ENCODE results near the gene SRCAP. TPM values are rescaled to one million over a fixed set of nuclear protein-coding genes. Genes with fewer than 3 reads are reported as not detected.

Gene SRCAP
- total and polyA plus RNA-seq, 3 experiments from 2014 or later: 33.0 to 76.3 (median 75.4) TPM

Other genes starting within 250 kb of the SRCAP start
- gene ITGAL, start 226.4 kb upstream of the SRCAP start, total RNA-seq: 100 to 1,000 TPM; 333 to 363 TPM
- 256 TPM for gene ITGAL, start 226.4 kb upstream of the SRCAP start, polyA plus RNA-seq
- 10 to 100 TPM; 13.5 to 15.1 TPM for gene ZNF768, start 172.6 kb upstream of the SRCAP start, total RNA-seq
- 2.5 TPM for gene ZNF768, start 172.6 kb upstream of the SRCAP start, polyA plus RNA-seq
- gene ZNF747, start 164.3 kb upstream of the SRCAP start, total RNA-seq: 10 to 100 TPM; 13.5 to 17.0 TPM
- 8.4 TPM for gene ZNF747, start 164.3 kb upstream of the SRCAP start, polyA plus RNA-seq
- 10 to 100 TPM; 15.1 to 15.7 TPM for gene ZNF764, start 140.8 kb upstream of the SRCAP start, total RNA-seq
- gene ZNF764, start 140.8 kb upstream of the SRCAP start, polyA plus RNA-seq: 8.9 TPM
- gene ZNF688, start 127.5 kb upstream of the SRCAP start, total RNA-seq: 10 to 100 TPM in 1 of 2 experiments, 1 to 10 TPM in 1; 9.6 to 10.8 TPM
- gene ZNF688, start 127.5 kb upstream of the SRCAP start, polyA plus RNA-seq: 28.5 TPM
- 10 to 100 TPM; 10.9 to 13.0 TPM for gene ZNF785, start 113.5 kb upstream of the SRCAP start, total RNA-seq
- 4.8 TPM for gene ZNF785, start 113.5 kb upstream of the SRCAP start, polyA plus RNA-seq
- gene ZNF689, start 88.8 kb upstream of the SRCAP start, total RNA-seq: 10 to 100 TPM; 14.6 to 15.7 TPM
- gene ZNF689, start 88.8 kb upstream of the SRCAP start, polyA plus RNA-seq: 13.7 TPM
- gene PRR14, start 48.2 kb upstream of the SRCAP start, total RNA-seq: 10 to 100 TPM; 87.5 to 92.5 TPM
- 29.7 TPM for gene PRR14, start 48.2 kb upstream of the SRCAP start, polyA plus RNA-seq
- 100 to 1,000 TPM; 115 to 124 TPM for gene FBRS, start 40.7 kb upstream of the SRCAP start, total RNA-seq
- 7.1 TPM for gene FBRS, start 40.7 kb upstream of the SRCAP start, polyA plus RNA-seq
- 10 to 100 TPM; 31.8 to 32.2 TPM for gene PHKG2, start 49.3 kb downstream of the SRCAP start, total RNA-seq
- gene PHKG2, start 49.3 kb downstream of the SRCAP start, polyA plus RNA-seq: 47.0 TPM
- gene CFAP119, start 62.9 kb downstream of the SRCAP start, total RNA-seq: 1 to 10 TPM; 6.5 to 6.9 TPM
- gene CFAP119, start 62.9 kb downstream of the SRCAP start, polyA plus RNA-seq: 0.25 TPM
- 100 to 1,000 TPM; 152 to 157 TPM for gene RNF40, start 63.2 kb downstream of the SRCAP start, total RNA-seq
- gene RNF40, start 63.2 kb downstream of the SRCAP start, polyA plus RNA-seq: 61.9 TPM
- gene ZNF629, start 88.0 kb downstream of the SRCAP start, total RNA-seq: 1 to 10 TPM; 5.6 to 5.7 TPM
- 1.1 TPM for gene ZNF629, start 88.0 kb downstream of the SRCAP start, polyA plus RNA-seq
- gene BCL7C, start 194.9 kb downstream of the SRCAP start, total RNA-seq: 10 to 100 TPM; 31.7 to 35.0 TPM
- gene BCL7C, start 194.9 kb downstream of the SRCAP start, polyA plus RNA-seq: 52.3 TPM
- gene CTF1, start 197.4 kb downstream of the SRCAP start, total RNA-seq: under 1 TPM in 1 of 2 experiments, not detected in 1; 0.33 TPM
- not detected for gene CTF1, start 197.4 kb downstream of the SRCAP start, polyA plus RNA-seq
- 10 to 100 TPM; 28.7 to 29.2 TPM for gene FBXL19, start 224.4 kb downstream of the SRCAP start, total RNA-seq
- 0.25 TPM for gene FBXL19, start 224.4 kb downstream of the SRCAP start, polyA plus RNA-seq
- 1 to 10 TPM; 8.5 to 8.8 TPM for gene ORAI3, start 249.9 kb downstream of the SRCAP start, total RNA-seq
- gene ORAI3, start 249.9 kb downstream of the SRCAP start, polyA plus RNA-seq: 25.8 TPM

Measured in CD8-positive, alpha-beta memory T cell (primary cell).